Right atrium auricular region (tissue), 2 donors: Measurements from ENCODE around the gene POLK. TPM values are rescaled to one million over a fixed set of nuclear protein-coding genes. Genes with fewer than 3 reads are reported as not detected.

Experiments used
- DNase-seq: peaks from one replicate; pipeline ENCODE4 v3.0.0-alpha.2; 2019; ENCODE audit warnings: low spot score
- H3K27ac ChIP-seq, 2 donors: fragments of 200-600 bp; sonication (generic); 1 replicate in 1 of 2; 2 replicates in 1 of 2; pipeline ENCODE4 v1.5.1; 2016 to 2019
- H3K27me3 ChIP-seq, 2 donors: fragments of 200-600 bp; sonication (generic); one replicate each; pipeline versions ENCODE4 v1.5.1 to v1.6.0; 2017 to 2019
- H3K36me3 ChIP-seq: fragments of 200-600 bp; sonication (generic); one replicate; pipeline ENCODE4 v1.5.1; 2016
- H3K4me1 ChIP-seq, 2 donors: fragments of 200-600 bp; sonication (generic); one replicate each; pipeline versions ENCODE4 v1.5.1 to v1.6.0; 2017 to 2019
- H3K4me3 ChIP-seq, 2 donors: fragments of 200-600 bp; sonication (generic); 1 replicate in 1 of 2; 2 replicates in 1 of 2; pipeline ENCODE4 v1.5.1; 2017 to 2019; ENCODE audit warnings: mild to moderate bottlenecking in 1 of 2, moderate library complexity in 1 of 2
- H3K9me3 ChIP-seq, 2 donors: fragments of 200-600 bp; sonication (generic); one replicate each; pipeline ENCODE4 v1.5.1; 2019
- CTCF ChIP-seq, 2 donors: fragments of 200-600 bp; sonication (generic); IDR thresholded peaks; one replicate each; pipeline ENCODE4 v1.5.1; 2019; ENCODE audit warnings: antibody characterized with exemption in 2 of 2
- total RNA-seq, 2 donors: library from RNA; depleted of rRNA; stranded (reverse); fragments of >200 nt; gene quantifications; one replicate each; pipeline ENCODE4 v1.1.0, GENCODE V29; 2016

POLK gene
- total RNA-seq, 2 donors from 2014 or later, result 19.1 to 21.1 TPM

DNA sequence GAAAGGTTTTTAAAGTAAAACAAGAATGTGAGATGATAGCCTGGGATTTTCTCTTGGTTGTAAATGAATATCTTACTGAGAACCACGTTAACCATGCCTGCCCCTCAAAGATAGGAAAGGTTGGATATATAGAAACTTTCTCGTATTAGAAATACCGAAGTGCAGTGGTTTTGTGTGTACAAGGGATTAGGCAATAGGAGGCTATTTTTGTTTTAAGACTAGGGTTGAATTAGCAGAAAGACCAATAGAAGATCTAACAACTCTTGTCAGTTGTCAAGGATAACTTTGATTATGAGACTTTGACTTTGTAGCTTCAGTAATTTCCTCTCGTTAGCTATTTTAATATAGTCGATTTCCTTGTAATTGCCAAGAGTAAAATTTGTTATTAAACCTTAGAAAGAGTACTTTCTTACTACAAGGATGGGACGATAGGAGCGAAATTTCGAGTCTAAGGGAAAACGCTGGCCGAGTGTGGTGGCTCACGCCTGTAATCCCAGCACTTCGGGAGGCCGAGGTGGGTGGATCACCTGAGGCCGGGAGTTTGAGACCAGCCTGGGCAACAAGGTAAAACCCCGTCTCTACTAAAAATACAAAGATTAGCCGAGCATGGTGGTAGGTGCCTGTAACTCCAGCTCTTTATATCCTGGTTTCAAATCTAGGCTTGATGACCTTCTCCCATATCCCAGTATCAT lies 838 bp downstream of the POLK start:
- DNase-seq, result no peak
- Histone ChIP-seq H3K27ac (peak overlapping the region; percentile 94 to 98), H3K4me1 (peaks cover 0 to 36% of the 10 kb centered on the region in 2 donors)

DNA sequence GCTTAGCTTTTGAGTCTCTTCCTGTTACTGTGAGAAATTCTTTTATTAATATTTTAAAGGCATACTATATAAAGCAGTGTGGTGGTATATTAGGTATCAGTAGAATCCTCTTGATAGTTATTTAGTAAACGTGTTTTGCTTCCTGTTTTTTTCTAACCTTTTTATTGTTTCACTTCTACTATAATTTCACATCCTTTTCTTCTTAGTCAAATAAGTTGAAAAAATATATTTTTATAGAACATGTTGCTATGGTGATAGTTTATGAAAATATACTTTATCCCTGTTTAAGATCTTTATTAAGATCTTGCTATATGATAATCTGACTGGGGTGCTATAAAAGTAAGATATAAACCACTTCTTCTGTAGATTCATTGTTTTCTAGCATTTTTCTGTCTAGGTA lies 2.1 kb downstream of the POLK start:
- no peaks in the 10 kb centered on the region for H3K27me3 ChIP-seq
- H3K4me1 ChIP-seq, result peaks cover 0 to 32% of the 10 kb centered on the region in 2 donors
- H3K9me3 ChIP-seq, result no peaks in the 10 kb centered on the region

More for the DNA sequence above, 838 bp downstream of the POLK start:
- TF ChIP-seq CTCF (IDR thresholded peaks at IDR 0.05), result no peak
- Histone ChIP-seq H3K9me3 (no peaks in the 10 kb centered on the region), H3K36me3 (no peaks in the 10 kb centered on the region), H3K27me3 (no peaks in the 10 kb centered on the region), H3K4me3 (peak overlapping the region; percentile 50 to 91)

DNA sequence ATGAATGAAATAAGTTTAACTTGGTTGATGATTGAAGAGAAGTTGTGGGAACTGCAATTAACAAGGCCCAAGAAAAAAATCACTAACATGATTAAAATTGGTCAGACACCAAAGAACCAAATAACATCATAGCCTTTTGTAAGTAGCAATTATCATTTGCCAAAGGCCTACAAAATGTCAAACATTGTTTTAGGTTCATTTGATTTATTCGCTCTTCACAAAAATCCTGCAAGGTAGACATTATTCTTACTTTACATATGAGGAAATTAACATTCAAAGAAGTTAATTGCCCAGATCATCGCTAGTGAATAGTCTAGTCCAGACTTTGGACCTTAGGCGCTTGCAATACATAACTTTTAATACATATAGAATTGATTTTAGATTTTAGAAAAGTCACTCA lies 2.6 kb downstream of the POLK start:
- H3K27me3 ChIP-seq, result no peaks in the 10 kb centered on the region
- peaks cover 0 to 27% of the 10 kb centered on the region in 2 donors for H3K4me1 ChIP-seq
- no peak for DNase-seq
- no peak overlapping the region for H3K4me3 ChIP-seq
- no peak for TF ChIP-seq CTCF (IDR thresholded peaks at IDR 0.05)
- no peak overlapping the region for H3K27ac ChIP-seq
- H3K36me3 ChIP-seq, result no peaks in the 10 kb centered on the region
- no peaks in the 10 kb centered on the region for H3K9me3 ChIP-seq

More for the DNA sequence above, 2.1 kb downstream of the POLK start:
- no peak for TF ChIP-seq CTCF (IDR thresholded peaks at IDR 0.05)
- Histone ChIP-seq H3K36me3 (no peaks in the 10 kb centered on the region), H3K4me3 (no peak overlapping the region), H3K27ac (no peak overlapping the region)
- no peak for DNase-seq

- Histone ChIP-seq H3K27me3 (no peaks in the 10 kb centered on the region), H3K4me1 (no peaks in the 10 kb centered on the region), H3K9me3 (peaks cover 5 to 19% of the 10 kb centered on the region in 2 donors), H3K27ac (no peak overlapping the region), H3K36me3 (no peaks in the 10 kb centered on the region), H3K4me3 (no peak overlapping the region)
- DNase-seq, result no peak
- TF ChIP-seq CTCF (IDR thresholded peaks at IDR 0.05), result no peak
Observed at GRCh38 chr5:75519761-75520160, 8.1 kb downstream of the POLK start.

DNA sequence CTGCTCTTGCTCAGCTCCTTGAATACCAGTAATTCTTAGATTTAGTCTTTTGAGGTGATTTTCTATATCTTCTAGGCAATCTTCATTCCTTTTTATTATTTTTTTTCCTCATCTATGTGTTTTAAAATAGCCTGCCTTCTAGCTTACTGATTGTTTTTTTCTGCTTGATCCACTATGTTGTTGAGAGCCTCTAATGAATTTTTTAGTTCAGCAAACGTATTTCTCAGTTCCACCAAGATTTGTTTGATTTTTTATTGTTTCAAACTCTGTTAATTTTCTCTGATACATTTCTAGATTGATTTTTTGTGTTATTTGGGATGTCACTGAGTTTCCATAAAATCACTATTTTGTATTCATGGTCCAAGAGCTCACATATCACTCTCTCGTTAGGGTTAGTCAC lies 9.5 kb downstream of the POLK start:
- Histone ChIP-seq H3K4me3 (no peak overlapping the region), H3K27ac (no peak overlapping the region), H3K27me3 (no peaks in the 10 kb centered on the region), H3K4me1 (no peaks in the 10 kb centered on the region), H3K36me3 (no peaks in the 10 kb centered on the region), H3K9me3 (peaks cover 5 to 19% of the 10 kb centered on the region in 2 donors)
- no peak for TF ChIP-seq CTCF (IDR thresholded peaks at IDR 0.05)
- DNase-seq, result no peak

- H3K27ac ChIP-seq, result no peak overlapping the region
- H3K36me3 ChIP-seq, result no peaks in the 10 kb centered on the region
- TF ChIP-seq CTCF (IDR thresholded peaks at IDR 0.05), result no peak
- H3K4me1 ChIP-seq, result no peaks in the 10 kb centered on the region
- H3K27me3 ChIP-seq, result no peaks in the 10 kb centered on the region
- no peak for DNase-seq
- peaks cover 5 to 19% of the 10 kb centered on the region in 2 donors for H3K9me3 ChIP-seq
- no peak overlapping the region for H3K4me3 ChIP-seq
Observed at GRCh38 chr5:75522025-75522424, 10.3 kb downstream of the POLK start.
